Measurements from ENCODE around the gene TMEM82.

DNA sequence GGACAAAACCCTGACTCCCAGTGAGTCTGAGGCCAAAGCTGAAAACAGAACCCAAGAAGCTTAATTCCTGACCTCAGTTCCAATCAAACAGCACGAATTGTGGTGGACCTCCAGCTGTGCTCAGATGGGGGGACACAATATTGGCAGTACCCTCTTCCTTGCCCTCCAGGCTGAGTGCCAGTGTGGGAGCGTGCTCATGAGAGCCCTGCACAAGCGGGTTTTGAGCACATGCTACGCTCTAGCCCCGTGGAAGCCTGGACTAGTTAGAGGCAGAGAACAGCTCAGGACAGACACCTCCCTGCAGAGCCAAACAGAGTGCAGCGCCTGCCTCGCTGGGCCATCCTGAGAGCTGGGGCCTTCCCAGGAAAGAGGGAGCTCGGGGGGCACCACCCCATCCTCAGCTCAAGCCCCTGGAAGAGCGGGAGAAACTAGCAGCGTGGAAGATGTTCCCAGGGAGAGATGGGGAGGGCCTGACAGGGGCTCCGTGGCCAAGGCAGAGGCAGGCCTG is 9.0 kb upstream of the TMEM82 start:
- TF ChIP-seq, protein P1, sequence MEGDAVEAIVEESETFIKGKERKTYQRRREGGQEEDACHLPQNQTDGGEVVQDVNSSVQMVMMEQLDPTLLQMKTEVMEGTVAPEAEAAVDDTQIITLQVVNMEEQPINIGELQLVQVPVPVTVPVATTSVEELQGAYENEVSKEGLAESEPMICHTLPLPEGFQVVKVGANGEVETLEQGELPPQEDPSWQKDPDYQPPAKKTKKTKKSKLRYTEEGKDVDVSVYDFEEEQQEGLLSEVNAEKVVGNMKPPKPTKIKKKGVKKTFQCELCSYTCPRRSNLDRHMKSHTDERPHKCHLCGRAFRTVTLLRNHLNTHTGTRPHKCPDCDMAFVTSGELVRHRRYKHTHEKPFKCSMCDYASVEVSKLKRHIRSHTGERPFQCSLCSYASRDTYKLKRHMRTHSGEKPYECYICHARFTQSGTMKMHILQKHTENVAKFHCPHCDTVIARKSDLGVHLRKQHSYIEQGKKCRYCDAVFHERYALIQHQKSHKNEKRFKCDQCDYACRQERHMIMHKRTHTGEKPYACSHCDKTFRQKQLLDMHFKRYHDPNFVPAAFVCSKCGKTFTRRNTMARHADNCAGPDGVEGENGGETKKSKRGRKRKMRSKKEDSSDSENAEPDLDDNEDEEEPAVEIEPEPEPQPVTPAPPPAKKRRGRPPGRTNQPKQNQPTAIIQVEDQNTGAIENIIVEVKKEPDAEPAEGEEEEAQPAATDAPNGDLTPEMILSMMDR (IDR thresholded peaks at IDR 0.05; ENCODE audit: low read length) = no peak
- no peak for TF ChIP-seq EZH2 (IDR thresholded peaks at IDR 0.05; ENCODE audit: borderline replicate concordance, low read length)

Measured in OCI-LY1 (cell line).